Activated CD4-positive, alpha-beta T cell treated with anti-CD3 and anti-CD28 coated beads, Interleukin-10, Interleukin-2, amounts not matched to agents 100 ng/mL and 50 ng/mL, durations not matched to agents 16 hours and 8 hours (primary cell): Measurements from ENCODE around the gene FAM168A.

Source experiments
- DNase-seq: peaks from one replicate; pipeline ENCODE4 v3.0.0-alpha.2; 2020

Gene FAM168A

DNA sequence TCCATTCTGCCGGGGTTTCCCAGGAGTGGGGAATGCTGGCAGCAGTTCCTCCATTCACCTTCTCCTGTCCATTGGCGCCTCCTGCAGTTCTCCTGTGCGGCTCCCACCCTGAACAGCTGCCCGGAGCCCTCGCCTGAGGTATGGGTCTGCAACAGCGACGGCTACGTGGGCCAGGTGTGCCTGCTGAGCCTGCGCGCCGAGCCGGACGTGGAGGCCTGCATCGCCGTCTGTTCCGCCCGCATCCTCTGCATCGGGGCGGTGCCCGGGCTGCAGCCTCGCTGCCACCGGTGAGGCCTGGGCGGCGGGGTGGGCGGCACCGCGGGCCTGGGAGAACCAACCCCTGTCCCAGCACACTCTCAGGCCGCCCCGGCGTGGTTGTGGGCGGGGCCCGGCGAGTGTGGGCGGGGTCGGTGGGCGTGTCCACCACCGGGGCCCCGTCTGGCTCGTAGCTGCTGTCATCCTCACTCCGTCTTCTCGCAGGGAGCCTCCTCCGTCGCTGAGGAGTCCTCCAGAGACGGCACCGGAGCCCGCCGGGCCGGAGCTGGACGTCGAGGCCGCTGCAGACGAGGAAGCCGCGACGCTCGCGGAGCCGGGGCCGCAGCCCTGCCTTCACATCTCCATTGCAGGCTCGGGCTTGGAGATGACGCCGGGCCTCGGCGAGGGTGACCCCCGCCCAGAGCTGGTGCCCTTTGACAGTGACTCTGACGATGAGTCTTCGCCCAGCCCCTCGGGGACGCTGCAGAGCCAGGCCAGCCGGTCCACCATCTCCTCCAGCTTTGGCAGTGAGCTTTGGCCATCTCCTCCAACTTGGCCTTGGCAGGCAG lies 235.7 kb downstream of the FAM168A start:
- no peak for DNase-seq

DNA sequence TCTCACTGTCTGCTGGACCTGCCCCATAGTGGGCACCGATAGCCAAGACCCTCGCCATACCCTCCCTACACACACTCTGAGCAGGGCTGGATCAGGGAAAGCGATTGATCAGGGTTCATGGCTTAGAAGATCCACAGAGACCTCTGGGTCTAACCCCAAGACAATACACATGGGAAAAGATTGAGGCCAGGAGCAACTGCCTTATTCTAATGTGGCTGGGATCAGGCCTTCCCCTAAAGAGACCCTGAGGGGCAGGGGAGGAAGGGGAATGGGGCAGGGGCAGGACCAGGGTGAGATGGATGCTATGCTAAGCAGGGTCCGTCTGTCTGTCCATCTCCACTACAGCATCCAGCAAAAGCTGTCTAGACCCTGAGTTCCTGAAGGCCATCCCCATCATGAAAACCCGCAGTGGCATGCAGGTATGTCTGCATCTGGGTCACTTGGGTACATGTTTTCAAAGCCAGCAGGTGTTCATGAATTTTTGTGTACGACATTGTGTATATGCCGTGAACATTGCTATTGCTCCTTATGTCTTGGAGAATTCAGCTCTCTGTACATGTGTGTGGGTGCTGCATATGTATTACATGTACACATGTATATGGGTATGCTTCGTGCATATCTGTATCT lies 237.1 kb downstream of the FAM168A start:
- no peak for DNase-seq

DNA sequence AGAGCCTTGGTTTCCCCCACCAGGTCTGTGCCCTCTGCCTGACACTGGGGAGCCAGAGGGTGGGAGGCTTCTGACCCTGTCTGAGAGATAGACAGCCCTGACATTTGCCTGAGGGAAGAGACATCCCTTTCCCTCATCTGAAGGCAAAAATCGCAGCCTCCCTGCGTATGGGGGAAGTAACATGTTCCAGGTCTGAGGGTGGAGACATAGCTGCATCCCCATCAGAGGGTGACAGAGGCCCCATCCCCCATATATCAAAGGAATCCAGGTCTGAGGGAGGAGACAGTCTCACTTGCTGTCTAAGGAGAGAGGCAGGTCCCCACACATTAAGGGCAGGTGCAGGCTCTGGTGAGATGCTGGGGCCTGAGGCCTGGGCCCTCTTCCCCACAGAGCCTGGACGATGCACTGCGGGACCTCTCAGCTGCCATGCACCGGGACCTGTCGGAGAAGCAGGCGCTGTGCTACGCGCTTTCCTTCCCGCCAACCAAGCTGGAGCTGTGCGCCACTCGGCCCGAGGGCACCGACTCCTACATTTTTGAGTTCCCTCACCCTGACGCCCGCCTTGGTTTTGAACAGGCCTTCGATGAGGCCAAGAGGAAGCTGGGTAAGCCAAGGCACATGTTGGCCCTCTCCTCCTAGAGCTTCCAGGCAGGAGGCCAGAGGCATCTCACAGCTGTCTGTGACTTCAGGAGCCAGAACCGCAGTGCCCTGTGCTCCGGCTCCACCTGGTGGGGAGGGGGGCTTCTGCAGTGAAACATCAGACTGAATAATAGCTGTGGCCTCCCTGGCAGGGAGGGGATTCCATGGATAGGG lies 237.8 kb downstream of the FAM168A start:
- peak; percentile 37 for DNase-seq

DNA sequence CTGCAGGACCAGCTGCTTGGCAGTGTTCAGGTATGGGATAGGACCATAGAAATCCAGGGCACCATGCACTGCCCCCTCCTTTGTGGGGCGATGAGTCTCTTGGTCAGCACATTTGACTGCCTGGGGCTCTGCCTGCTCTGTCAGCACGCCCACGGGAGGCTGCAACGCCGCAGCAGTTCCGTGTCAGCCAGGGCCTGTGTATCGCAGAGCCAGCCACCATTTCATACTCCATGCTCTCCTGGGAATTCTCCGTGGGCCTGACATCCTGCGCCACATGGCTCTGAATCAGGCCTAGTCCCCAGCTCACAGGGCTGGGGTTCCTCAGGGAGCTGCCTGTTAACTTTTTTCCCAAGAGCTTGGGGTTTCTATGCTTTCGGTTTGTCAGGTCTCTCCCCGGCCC lies 238.6 kb downstream of the FAM168A start:
- DNase-seq: no peak

DNA sequence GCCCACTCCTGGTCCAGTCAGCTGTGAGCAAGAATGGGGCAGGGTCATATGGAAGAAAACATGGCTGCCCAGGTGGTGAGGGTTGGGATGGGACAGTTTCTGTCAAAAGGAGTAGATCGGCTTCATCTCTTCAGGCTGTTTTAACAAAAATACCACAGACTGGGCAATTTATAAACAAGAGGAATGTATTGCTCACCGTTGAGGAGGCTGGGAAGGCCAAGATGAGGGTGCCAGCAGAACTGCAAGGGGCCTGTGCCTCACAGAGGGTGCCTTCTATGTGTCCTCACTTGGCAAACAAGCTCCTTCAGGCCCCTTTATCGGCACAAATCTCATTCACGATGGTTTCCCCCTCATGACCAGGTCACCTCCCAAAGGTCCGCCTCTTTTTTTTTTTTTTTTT lies 239.8 kb downstream of the FAM168A start:
- DNase-seq: no peak

DNA sequence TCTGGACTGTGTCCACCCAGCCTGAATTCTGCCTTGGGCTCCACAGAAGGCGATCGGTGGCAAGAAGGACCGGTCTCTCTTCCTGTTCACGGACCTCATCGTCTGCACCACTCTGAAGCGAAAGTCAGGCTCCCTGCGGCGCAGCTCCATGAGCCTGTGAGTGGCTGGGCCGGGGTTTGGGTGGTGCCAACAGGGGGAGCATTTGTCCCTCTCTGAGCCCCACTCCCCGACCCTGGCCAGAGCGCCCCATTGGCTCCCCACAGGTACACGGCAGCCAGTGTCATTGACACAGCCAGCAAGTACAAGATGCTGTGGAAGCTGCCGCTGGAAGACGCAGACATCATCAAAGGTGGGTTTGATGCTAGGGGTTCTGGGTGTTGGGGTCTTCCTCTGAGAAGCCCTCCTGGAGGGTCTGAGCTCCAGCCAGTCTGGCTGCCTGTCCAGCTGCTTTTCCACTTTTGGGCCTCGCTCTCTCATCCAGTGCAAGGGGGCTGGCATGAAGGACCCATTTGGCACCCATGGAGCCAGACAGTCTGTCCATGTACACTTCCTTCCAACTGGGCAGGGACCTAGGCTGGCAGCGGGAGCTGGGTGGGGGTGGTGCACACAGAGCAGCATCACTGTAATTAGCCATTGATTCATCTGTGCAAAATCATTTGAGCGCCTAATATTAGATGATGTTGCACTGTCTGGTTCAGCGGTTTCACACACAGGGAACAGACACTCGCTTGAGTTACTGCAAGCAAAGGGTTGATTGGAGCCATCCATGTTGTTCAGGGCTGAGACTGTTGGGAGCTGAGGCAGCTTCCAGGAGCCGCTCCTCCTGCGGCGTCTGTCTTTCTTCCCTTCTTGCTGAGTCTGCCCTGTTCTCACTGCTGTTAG lies 240.7 kb downstream of the FAM168A start:
- DNase-seq: no peak

DNA sequence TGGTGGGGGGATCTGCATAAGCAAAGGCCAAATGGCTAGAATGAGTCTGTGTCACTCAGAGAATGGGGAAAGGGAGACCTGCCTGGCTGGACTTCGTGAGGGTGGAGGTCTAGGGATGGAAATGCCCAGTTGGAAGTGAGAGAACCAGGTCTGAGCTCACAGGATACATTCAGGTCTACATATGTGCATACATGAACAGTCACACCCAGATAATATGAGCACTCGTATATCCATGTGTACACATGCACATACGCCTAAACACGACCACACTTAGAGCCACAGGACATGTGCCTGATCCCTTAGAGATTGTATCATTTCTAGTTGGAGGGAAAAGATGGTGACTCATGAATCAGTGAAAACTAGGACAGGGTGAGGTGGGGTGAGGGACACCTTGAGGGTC lies 242.8 kb downstream of the FAM168A start:
- no peak for DNase-seq

DNA sequence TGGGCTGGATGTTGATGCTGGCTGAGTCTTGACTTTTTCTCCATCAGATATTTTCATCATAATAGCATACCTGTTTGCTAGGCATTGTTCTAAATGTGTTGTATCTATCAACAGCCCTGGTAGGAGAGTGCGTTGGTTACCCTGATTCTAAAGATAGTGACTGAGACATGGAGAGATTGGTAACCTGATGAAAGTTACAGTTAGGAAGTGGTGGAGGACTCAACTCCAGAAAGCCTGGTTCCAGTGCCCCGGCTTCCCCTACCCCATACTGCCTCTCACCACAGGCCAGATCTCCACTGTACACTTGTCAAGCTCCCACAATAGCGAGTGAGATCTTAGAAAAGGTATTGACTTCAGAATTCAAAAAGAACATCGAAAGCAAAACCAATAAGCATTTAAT lies 244.5 kb downstream of the FAM168A start:
- DNase-seq: peak; percentile 63

DNA sequence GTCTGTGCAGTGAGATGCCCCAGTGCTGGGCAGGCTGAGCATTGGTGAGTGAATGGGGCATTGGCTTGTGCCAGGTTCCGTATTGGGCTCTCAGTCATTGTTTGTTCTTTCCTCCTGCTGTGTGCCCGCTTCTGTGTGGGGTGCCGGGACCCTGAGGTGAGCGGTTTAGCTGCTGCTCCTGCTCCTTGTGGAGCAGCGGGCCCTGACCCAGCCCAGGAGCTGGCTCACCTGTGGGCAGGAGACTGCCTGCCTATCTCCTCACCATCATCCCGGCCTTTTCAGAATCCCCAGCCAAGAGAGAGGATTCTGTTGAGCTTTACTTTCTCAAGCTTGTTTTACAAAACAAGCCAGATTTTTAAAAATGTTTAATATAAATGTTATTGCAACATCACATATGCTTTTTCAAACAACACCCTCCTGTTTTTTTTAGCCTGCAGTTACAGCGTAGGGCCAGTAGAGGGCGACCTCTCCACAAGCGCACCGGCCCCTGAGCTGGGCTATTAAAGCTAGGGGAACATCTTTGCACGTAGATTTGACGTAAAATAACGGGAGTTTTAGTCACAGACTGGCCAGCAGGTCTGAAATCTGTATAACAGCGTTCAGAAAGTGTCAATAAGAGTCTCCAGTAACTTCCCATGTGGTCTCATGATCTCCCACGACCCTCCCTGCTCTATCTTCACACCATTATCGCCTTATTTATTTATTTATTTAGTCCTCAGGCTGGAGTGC lies 246.8 kb downstream of the FAM168A start:
- peak; percentile 60 for DNase-seq
